HG03066 (cell line): Measurements from ENCODE around the gene FAM47E.
A peak's percentile ranks its signal among the peaks of the same experiment; 100 is the strongest.
"Not testable (repeated sequence)": the region's sequence is repeated elsewhere in the genome, so short reads cannot be mapped to it uniquely, and the experiment has no call there.

Experiments used
- ATAC-seq: cut with Tn5 transposase; IDR thresholded peaks from one replicate; pipeline ENCODE4 v1.9.1; 2021; ENCODE audit warnings: low read depth; ENCODE audit not compliant: unreplicated experiment

Gene FAM47E

GRCh38 chr4:76224171-76224570 lies 27.4 kb upstream of the FAM47E start:
- ATAC-seq = no peak

GRCh38 chr4:76226418-76226817 lies 25.1 kb upstream of the FAM47E start:
- ATAC-seq = no peak

- no peak for ATAC-seq
Observed at GRCh38 chr4:76232681-76233080, 18.8 kb upstream of the FAM47E start.

GRCh38 chr4:76233083-76233482 lies 18.4 kb upstream of the FAM47E start:
- no peak for ATAC-seq

GRCh38 chr4:76233529-76233928 lies 18.0 kb upstream of the FAM47E start:
- ATAC-seq = no peak

GRCh38 chr4:76233967-76234678 lies 17.4 kb upstream of the FAM47E start:
- peak; percentile 54 for ATAC-seq

- no peak for ATAC-seq
Observed at GRCh38 chr4:76234679-76235044, 16.9 kb upstream of the FAM47E start.

GRCh38 chr4:76235407-76235806 lies 16.1 kb upstream of the FAM47E start:
- no peak for ATAC-seq

- no peak for ATAC-seq
Observed at GRCh38 chr4:76235915-76236314, 15.6 kb upstream of the FAM47E start.

- ATAC-seq = no peak
Observed at GRCh38 chr4:76238236-76238635, 13.3 kb upstream of the FAM47E start.

GRCh38 chr4:76238701-76239100 lies 12.8 kb upstream of the FAM47E start:
- no peak for ATAC-seq

GRCh38 chr4:76240236-76240635 lies 11.3 kb upstream of the FAM47E start:
- ATAC-seq = no peak

- not testable (repeated sequence) for ATAC-seq
Observed at GRCh38 chr4:76243877-76244276, 7.6 kb upstream of the FAM47E start.

GRCh38 chr4:76246025-76246424 lies 5.5 kb upstream of the FAM47E start:
- ATAC-seq = no peak

GRCh38 chr4:76246852-76247251 lies 4.7 kb upstream of the FAM47E start:
- no peak for ATAC-seq

GRCh38 chr4:76250962-76251361 lies 559 bp upstream of the FAM47E start:
- no peak for ATAC-seq

GRCh38 chr4:76252271-76252653 lies 741 bp downstream of the FAM47E start:
- ATAC-seq = no peak

GRCh38 chr4:76253511-76253910 lies 2.0 kb downstream of the FAM47E start:
- ATAC-seq = no peak

- no peak for ATAC-seq
Observed at GRCh38 chr4:76256032-76256431, 4.5 kb downstream of the FAM47E start.

- ATAC-seq = no peak
Observed at GRCh38 chr4:76256968-76257367, 5.4 kb downstream of the FAM47E start.

- ATAC-seq = no peak
Observed at GRCh38 chr4:76257824-76258223, 6.3 kb downstream of the FAM47E start.

- no peak for ATAC-seq
Observed at GRCh38 chr4:76260571-76260970, 9.1 kb downstream of the FAM47E start.

- no peak for ATAC-seq
Observed at GRCh38 chr4:76265631-76266218, 14.2 kb downstream of the FAM47E start.
